Stimulated activated CD4-positive, alpha-beta T cell treated with anti-CD3 and anti-CD28 coated beads, Interleukin-15, amount 100 ng/mL, for 24 hours (primary cell): ENCODE measurements around the gene ZNF573.
"Not testable (repeated sequence)": the region's sequence is repeated elsewhere in the genome, so short reads cannot be mapped to it uniquely, and the experiment has no call there.

Experiments
- DNase-seq: peaks from one replicate; pipeline ENCODE4 v3.0.0-alpha.2; 2020

ZNF573 gene

GRCh38 chr19:37779127-37780005 lies at the start of gene ZNF573:
Gene ZNF573, minus strand, starts transcription at chr19:37779586. Its CDS starts 5,857 bp downstream, at chr19:37773729.
- DNase-seq = peak; percentile 88

- DNase-seq = peak; percentile 58
Observed at GRCh38 chr19:37817180-37817981, 38.0 kb upstream of the ZNF573 start.

GRCh38 chr19:37815611-37816010 lies 36.2 kb upstream of the ZNF573 start:
- not testable (repeated sequence) for DNase-seq

- no peak for DNase-seq
Observed at GRCh38 chr19:37813340-37813739, 34.0 kb upstream of the ZNF573 start.

GRCh38 chr19:37809366-37809765 lies 30.0 kb upstream of the ZNF573 start:
- DNase-seq = no peak

GRCh38 chr19:37803249-37803840 lies 24.0 kb upstream of the ZNF573 start:
- DNase-seq = no peak

GRCh38 chr19:37790244-37790925 lies 11.0 kb upstream of the ZNF573 start:
- DNase-seq = no peak

- DNase-seq = no peak
Observed at GRCh38 chr19:37778613-37779126, 716 bp downstream of the ZNF573 start.

- no peak for DNase-seq
Observed at GRCh38 chr19:37770985-37771384, 8.4 kb downstream of the ZNF573 start.

GRCh38 chr19:37763488-37763887 lies 15.9 kb downstream of the ZNF573 start:
- DNase-seq = no peak

- not testable (repeated sequence) for DNase-seq
Observed at GRCh38 chr19:37757683-37758082, 21.7 kb downstream of the ZNF573 start.

- no peak for DNase-seq
Observed at GRCh38 chr19:37738371-37738770, 41.0 kb downstream of the ZNF573 start.

- no peak for DNase-seq
Observed at GRCh38 chr19:37725181-37725580, 54.2 kb downstream of the ZNF573 start.

- DNase-seq = no peak
Observed at GRCh38 chr19:37719927-37720265, 59.5 kb downstream of the ZNF573 start.

- DNase-seq = peak; percentile 90
Observed at GRCh38 chr19:37719111-37719926, 60.1 kb downstream of the ZNF573 start, which contains the start of gene ZNF607. Gene ZNF607, minus strand, starts transcription at chr19:37719761. Its CDS starts 8,143 bp downstream, at chr19:37711618.

GRCh38 chr19:37718304-37718703 lies 61.1 kb downstream of the ZNF573 start:
- DNase-seq = no peak

- DNase-seq = no peak
Observed at GRCh38 chr19:37716140-37716539, 63.2 kb downstream of the ZNF573 start.

GRCh38 chr19:37706052-37706605 lies 73.3 kb downstream of the ZNF573 start:
- no peak for DNase-seq

GRCh38 chr19:37699057-37699456 lies 80.3 kb downstream of the ZNF573 start:
- DNase-seq = no peak

- no peak for DNase-seq
Observed at GRCh38 chr19:37698216-37698615, 81.2 kb downstream of the ZNF573 start.
